ENCODE measurements around the gene TMEM132E. TPM values are rescaled to one million over a fixed set of nuclear protein-coding genes. Genes with fewer than 3 reads are reported as not detected.

The TMEM132E gene
- total RNA-seq, 1 experiment from 2014 or later = 0.42 TPM

DNA sequence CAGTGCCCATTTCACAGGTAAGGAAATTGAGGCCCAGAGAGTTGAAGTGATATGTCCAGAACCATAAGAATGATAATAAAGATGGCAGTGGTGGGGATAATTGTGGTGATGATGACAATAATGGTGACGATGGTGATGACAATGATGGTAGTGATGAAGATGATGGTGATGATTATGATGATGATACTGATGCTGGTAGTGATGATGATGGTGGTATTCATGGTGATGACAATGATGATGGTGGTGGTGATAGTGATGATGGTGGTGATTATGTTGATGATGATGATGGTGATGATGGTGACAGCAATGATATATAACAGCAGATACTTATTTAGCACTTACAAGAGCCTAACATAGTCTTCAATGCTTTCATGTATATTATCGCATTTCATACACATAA lies 18.1 kb upstream of the TMEM132E start:
- no peaks in the 10 kb centered on the region for H3K4me1 Mint-ChIP-seq
- H2BK15ac ChIP-seq (ENCODE audit: low read depth, low read length) = no peak overlapping the region
- no peak overlapping the region for H3K27ac Mint-ChIP-seq
- H3K9me3 ChIP-seq (ENCODE audit: control insufficient read depth, low read depth, low read length) = no peaks in the 10 kb centered on the region
- no peak overlapping the region for H4K91ac ChIP-seq (ENCODE audit: insufficient read length, low read depth, low read length)
- H3K4ac ChIP-seq (ENCODE audit: low read depth, low read length) = no peak overlapping the region
- H3K9me3 Mint-ChIP-seq = no peaks in the 10 kb centered on the region
- H4K5ac ChIP-seq (ENCODE audit: insufficient read length, low read depth, low read length) = no peak overlapping the region
- no peak overlapping the region for H4K8ac ChIP-seq (replicated peaks; ENCODE audit: insufficient read length, low read depth, low read length)
- no peaks in the 10 kb centered on the region for H3K79me2 ChIP-seq (ENCODE audit: insufficient read depth, low read length)
- H3K14ac ChIP-seq (ENCODE audit: insufficient read depth, low read length) = no peak overlapping the region
- H4K20me1 ChIP-seq (ENCODE audit: control insufficient read depth, insufficient read depth, insufficient read length) = no peaks in the 10 kb centered on the region
- no peak overlapping the region for H3K27ac ChIP-seq (ENCODE audit: insufficient read length, low read depth, low read length)
- no peak overlapping the region for H3K4me2 ChIP-seq (ENCODE audit: insufficient read depth, insufficient read length, low read length)
- no peak overlapping the region for H3T11ph ChIP-seq (ENCODE audit: low read length)
- no peaks in the 10 kb centered on the region for H3K36me3 Mint-ChIP-seq (ENCODE audit: insufficient read depth in 1 of 3, low read depth in 3 of 3)
- H3K23ac ChIP-seq (ENCODE audit: insufficient read length, low read depth, low read length) = no peak overlapping the region
- DNase-seq = no peak
- no peak overlapping the region for H2AFZ ChIP-seq (ENCODE audit: low read length)
- H3K23me2 ChIP-seq (ENCODE audit: insufficient read length, low read depth, low read length, poor library complexity, severe bottlenecking) = no peaks in the 10 kb centered on the region
- no peak overlapping the region for H2BK120ac ChIP-seq (ENCODE audit: low read depth, low read length, poor library complexity, severe bottlenecking)
- H3K4me1 ChIP-seq (ENCODE audit: insufficient read depth, low read length) = no peaks in the 10 kb centered on the region
- peaks cover 4% of the 10 kb centered on the region for H3K27me3 Mint-ChIP-seq (ENCODE audit: low read depth)
- H3K56ac ChIP-seq (ENCODE audit: insufficient read length, low read depth, low read length) = no peak overlapping the region
- TF ChIP-seq, protein P1, sequence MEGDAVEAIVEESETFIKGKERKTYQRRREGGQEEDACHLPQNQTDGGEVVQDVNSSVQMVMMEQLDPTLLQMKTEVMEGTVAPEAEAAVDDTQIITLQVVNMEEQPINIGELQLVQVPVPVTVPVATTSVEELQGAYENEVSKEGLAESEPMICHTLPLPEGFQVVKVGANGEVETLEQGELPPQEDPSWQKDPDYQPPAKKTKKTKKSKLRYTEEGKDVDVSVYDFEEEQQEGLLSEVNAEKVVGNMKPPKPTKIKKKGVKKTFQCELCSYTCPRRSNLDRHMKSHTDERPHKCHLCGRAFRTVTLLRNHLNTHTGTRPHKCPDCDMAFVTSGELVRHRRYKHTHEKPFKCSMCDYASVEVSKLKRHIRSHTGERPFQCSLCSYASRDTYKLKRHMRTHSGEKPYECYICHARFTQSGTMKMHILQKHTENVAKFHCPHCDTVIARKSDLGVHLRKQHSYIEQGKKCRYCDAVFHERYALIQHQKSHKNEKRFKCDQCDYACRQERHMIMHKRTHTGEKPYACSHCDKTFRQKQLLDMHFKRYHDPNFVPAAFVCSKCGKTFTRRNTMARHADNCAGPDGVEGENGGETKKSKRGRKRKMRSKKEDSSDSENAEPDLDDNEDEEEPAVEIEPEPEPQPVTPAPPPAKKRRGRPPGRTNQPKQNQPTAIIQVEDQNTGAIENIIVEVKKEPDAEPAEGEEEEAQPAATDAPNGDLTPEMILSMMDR (conservative IDR thresholded peaks at IDR 0.05) = no peak
- no peak overlapping the region for H2BK12ac ChIP-seq (ENCODE audit: insufficient read length, low read depth, low read length)
- no peak overlapping the region for H2AK5ac ChIP-seq (ENCODE audit: insufficient read length, low read length)
- no peaks in the 10 kb centered on the region for H3K79me1 ChIP-seq (ENCODE audit: insufficient read depth, low read depth, low read length, poor library complexity, severe bottlenecking)
- peaks cover 2% of the 10 kb centered on the region; the same call in 1 of the 2 replicates for H3K27me3 ChIP-seq (ENCODE audit: insufficient read depth, low read length)
- H2BK5ac ChIP-seq (ENCODE audit: insufficient read length, low read length) = no peak overlapping the region
- no peak overlapping the region for H2BK20ac ChIP-seq (ENCODE audit: low read depth, low read length, poor library complexity, severe bottlenecking)
- H3K4me3 Mint-ChIP-seq = no peak overlapping the region
- no peak overlapping the region for H3K9ac ChIP-seq (ENCODE audit: extremely low read depth, insufficient read length, low read length)
- no CpG with 5 or more reads among the region's 2 CpGs for WGBS (ENCODE audit: extremely low coverage, insufficient read length, low lambda C conversion rate)
- H3K18ac ChIP-seq (ENCODE audit: insufficient read length, low read depth, low read length) = no peak overlapping the region
